Spinal cord (tissue), 10 donors: ENCODE data around the gene P2RY8. TPM values are rescaled to one million over a fixed set of nuclear protein-coding genes. Genes with fewer than 3 reads are reported as not detected.
"Not testable (repeated sequence)": the region's sequence is repeated elsewhere in the genome, so short reads cannot be mapped to it uniquely, and the experiment has no call there.

Experiments used
- DNase-seq, 6 donors: peaks; one replicate each; pipeline versions ENCODE4 v3.0.0 to v3.0.0-alpha.2; 2013 to 2015; ENCODE audit warnings: low spot score in 6 of 6, low read depth in 4 of 6
- H3K27ac ChIP-seq: one replicate; pipeline ENCODE4 v1.5.1; 2013; ENCODE audit warnings: low read depth, low read length, control low read depth
- H3K27me3 ChIP-seq: one replicate; pipeline ENCODE4 v1.6.1; 2013; ENCODE audit warnings: low read length; ENCODE audit not compliant: control insufficient read depth, insufficient read depth
- H3K36me3 ChIP-seq: one replicate; pipeline ENCODE4 v1.6.1; 2013; ENCODE audit warnings: low read length; ENCODE audit not compliant: control insufficient read depth, insufficient read depth
- H3K4me1 ChIP-seq: one replicate; pipeline ENCODE4 v1.6.1; 2013; ENCODE audit warnings: low read length; ENCODE audit not compliant: control insufficient read depth, insufficient read depth
- H3K4me3 ChIP-seq: one replicate; pipeline ENCODE4 v1.5.1; 2013; ENCODE audit warnings: low read depth, low read length, control low read depth
- H3K9me3 ChIP-seq: one replicate; pipeline ENCODE4 v1.6.1; 2013; ENCODE audit warnings: low read length; ENCODE audit not compliant: control insufficient read depth, insufficient read depth
- WGBS: methylation state at CpG from one replicate; pipeline ENCODE4 v1.1.5; 2013; ENCODE audit warnings: missing lambda C conversion rate; ENCODE audit not compliant: insufficient coverage; 5-methylcytosine and 5-hydroxymethylcytosine counted together
- polyA plus RNA-seq, 2 donors: library from polyadenylated mRNA; unstranded; fragments of 120-200 nt; gene quantifications; one replicate each; pipeline ENCODE4 v1.2.1, GENCODE V29; 2013; ENCODE audit not compliant: insufficient read length in 2 of 2
- total RNA-seq, 2 donors: library from RNA; depleted of rRNA in 1 of 2; stranded (reverse); fragments of 120-200 nt in 1 of 2; fragments of >200 nt in 1 of 2; gene quantifications; one replicate each; pipeline versions ENCODE4 v1.2.3 to v1.2.4, GENCODE V29; 2013 to 2014
- donor health status: healthy.

The P2RY8 gene
- total and polyA plus RNA-seq, 4 donors, result 0.10 to 1.5 (median 0.34) TPM

- H3K27ac ChIP-seq, result no peak overlapping the region
- WGBS, result 19% methylated on average over 23 of the region's 26 CpGs
- H3K27me3 ChIP-seq, result no peaks in the 10 kb centered on the region
- no peaks in the 10 kb centered on the region for H3K36me3 ChIP-seq
- H3K9me3 ChIP-seq, result peaks cover 6% of the 10 kb centered on the region
- no peak overlapping the region for H3K4me3 ChIP-seq
- DNase-seq, result peak in 4 of 6 donors; percentile 8 to 79 (median 37)
- peaks cover 5% of the 10 kb centered on the region for H3K4me1 ChIP-seq
Measured at GRCh38 chrX:1481636-1482529, 55.1 kb downstream of the P2RY8 start.

GRCh38 chrX:1480082-1480785 is 56.8 kb downstream of the P2RY8 start:
- H3K36me3 ChIP-seq, result no peaks in the 10 kb centered on the region

GRCh38 chrX:1477801-1478458 is 59.1 kb downstream of the P2RY8 start:
- Histone ChIP-seq H3K4me1 (peaks cover 5% of the 10 kb centered on the region), H3K9me3 (peaks cover 6% of the 10 kb centered on the region), H3K27ac (no peak overlapping the region), H3K36me3 (no peaks in the 10 kb centered on the region), H3K27me3 (no peaks in the 10 kb centered on the region), H3K4me3 (no peak overlapping the region)
- DNase-seq, result no peak
- WGBS, result 86% methylated on average over 5 of the region's 8 CpGs

More at GRCh38 chrX:1480082-1480785, 56.8 kb downstream of the P2RY8 start:
- H3K27me3 ChIP-seq, result no peaks in the 10 kb centered on the region
- 90% methylated on average over 4 of the region's 8 CpGs for WGBS
- H3K27ac ChIP-seq, result no peak overlapping the region
- peaks cover 6% of the 10 kb centered on the region for H3K9me3 ChIP-seq
- H3K4me1 ChIP-seq, result peaks cover 5% of the 10 kb centered on the region
- DNase-seq, result no peak
- no peak overlapping the region for H3K4me3 ChIP-seq

GRCh38 chrX:1477229-1477628 is 59.8 kb downstream of the P2RY8 start:
- H3K4me1 ChIP-seq, result peaks cover 5% of the 10 kb centered on the region
- no peak for DNase-seq
- H3K9me3 ChIP-seq, result peaks cover 6% of the 10 kb centered on the region
- H3K36me3 ChIP-seq, result no peaks in the 10 kb centered on the region
- H3K4me3 ChIP-seq, result no peak overlapping the region
- WGBS, result 93% methylated on average over 2 of the region's 3 CpGs
- no peaks in the 10 kb centered on the region for H3K27me3 ChIP-seq
- no peak overlapping the region for H3K27ac ChIP-seq

GRCh38 chrX:1476682-1477081 is 60.3 kb downstream of the P2RY8 start:
- no peak for DNase-seq
- H3K4me3 ChIP-seq, result no peak overlapping the region
- H3K4me1 ChIP-seq, result peaks cover 2% of the 10 kb centered on the region
- H3K27me3 ChIP-seq, result no peaks in the 10 kb centered on the region
- peaks cover 6% of the 10 kb centered on the region for H3K9me3 ChIP-seq
- WGBS, result 90% methylated on average over 4 of the region's 5 CpGs
- H3K27ac ChIP-seq, result no peak overlapping the region
- no peaks in the 10 kb centered on the region for H3K36me3 ChIP-seq

GRCh38 chrX:1475881-1476280 is 61.1 kb downstream of the P2RY8 start:
- no peak for DNase-seq
- Histone ChIP-seq H3K9me3 (peaks cover 6% of the 10 kb centered on the region), H3K4me1 (no peaks in the 10 kb centered on the region), H3K4me3 (no peak overlapping the region), H3K36me3 (no peaks in the 10 kb centered on the region), H3K27ac (no peak overlapping the region), H3K27me3 (no peaks in the 10 kb centered on the region)
- no CpG with 5 or more reads among the region's 1 CpG for WGBS

GRCh38 chrX:1475481-1475880 is 61.5 kb downstream of the P2RY8 start:
- no peak for DNase-seq
- no peak overlapping the region for H3K27ac ChIP-seq
- H3K27me3 ChIP-seq, result no peaks in the 10 kb centered on the region
- peaks cover 6% of the 10 kb centered on the region for H3K9me3 ChIP-seq
- H3K4me1 ChIP-seq, result no peaks in the 10 kb centered on the region
- no peak overlapping the region for H3K4me3 ChIP-seq
- no peaks in the 10 kb centered on the region for H3K36me3 ChIP-seq
- no CpG with 5 or more reads among the region's 4 CpGs for WGBS

GRCh38 chrX:1474593-1474992 is 62.4 kb downstream of the P2RY8 start:
- WGBS, result 61% methylated on average over 2 of the region's 2 CpGs
- not testable (repeated sequence) for DNase-seq, H3K9me3 ChIP-seq, H3K4me3 ChIP-seq, H3K27me3 ChIP-seq, H3K27ac ChIP-seq, H3K36me3 ChIP-seq, H3K4me1 ChIP-seq

- Histone ChIP-seq H3K4me1 (no peaks in the 10 kb centered on the region), H3K27ac (no peak overlapping the region), H3K4me3 (no peak overlapping the region), H3K27me3 (no peaks in the 10 kb centered on the region), H3K36me3 (no peaks in the 10 kb centered on the region), H3K9me3 (no peaks in the 10 kb centered on the region)
- WGBS, result 96% methylated on average over 2 of the region's 2 CpGs
- DNase-seq, result no peak
Measured at GRCh38 chrX:1472975-1473374, 64.0 kb downstream of the P2RY8 start.
